MCF 10A (cell line): ENCODE results near the gene KIF4B. TPM values are rescaled to one million over a fixed set of nuclear protein-coding genes. Genes with fewer than 3 reads are reported as not detected.

Experiments
- Bru-seq: library from RNA; stranded (reverse); fragments of 400-500 nt; gene quantifications from one replicate; lab custom pipeline; 2021; lab: Mats Ljungman, UMichigan
- BruChase-seq, 2 experiments: library from RNA; stranded (reverse); fragments of 400-500 nt; gene quantifications; one replicate each; lab custom pipeline; 2021; lab: Mats Ljungman, UMichigan
- BruUV-seq: library from RNA; stranded (reverse); fragments of 400-500 nt; replicated peaks from 2 replicates; lab custom pipeline; 2021; lab: Mats Ljungman, UMichigan
- CTCF ChIA-PET: fragments of 300-600 bp; sonication (Branson Sonifier 250); formaldehyde crosslinking; extraction: SDS; loops from one replicate; lab custom pipeline; 2021; ENCODE audit warnings: antibody characterized with exemption, inconsistent platforms; lab: Yijun Ruan, JAX
- POLR2A ChIA-PET: fragments of 300-600, 350-650 bp; sonication (Branson Sonifier 250); formaldehyde crosslinking; extraction: SDS; loops from one replicate; lab custom pipeline; 2020; ENCODE audit warnings: antibody characterized with exemption, inconsistent platforms; lab: Yijun Ruan, JAX
- DNase-seq: peaks from one replicate; pipeline ENCODE4 v3.0.0-alpha.2; 2018; ENCODE audit not compliant: unreplicated experiment
- H3K27ac Mint-ChIP-seq: one replicate; pipeline ENCODE4 v1.8.0; 2022; ENCODE audit warnings: mild to moderate bottlenecking, low read depth, mixed read lengths; ENCODE audit not compliant: unreplicated experiment
- H3K27me3 Mint-ChIP-seq: one replicate; pipeline ENCODE4 v1.8.0; 2022; ENCODE audit warnings: mixed read lengths; ENCODE audit not compliant: insufficient read depth, unreplicated experiment
- H3K36me3 Mint-ChIP-seq: one replicate; pipeline ENCODE4 v1.8.0; 2022; ENCODE audit warnings: mild to moderate bottlenecking, moderate library complexity, mixed read lengths; ENCODE audit not compliant: insufficient read depth, unreplicated experiment
- H3K4me1 Mint-ChIP-seq: one replicate; pipeline ENCODE4 v1.8.0; 2022; ENCODE audit warnings: mixed read lengths; ENCODE audit not compliant: insufficient read depth, unreplicated experiment
- H3K4me3 Mint-ChIP-seq: one replicate; pipeline ENCODE4 v1.8.0; 2022; ENCODE audit warnings: mild to moderate bottlenecking, moderate library complexity, mixed read lengths; ENCODE audit not compliant: unreplicated experiment
- H3K9me3 Mint-ChIP-seq: one replicate; pipeline ENCODE4 v1.8.0; 2022; ENCODE audit warnings: mixed read lengths; ENCODE audit not compliant: unreplicated experiment
- intact Hi-C: fragments of 100-400 bp; cut with micrococcal nuclease; formaldehyde crosslinking; loops from 2 replicates; pipeline ENCODE4 v1.14.1; 2022
- long read RNA-seq: library from polyadenylated mRNA; stranded (forward); transcript quantifications from one replicate; pipeline ENCODE4 v2.0.0, GENCODE V29; 2022
- total RNA-seq: library from RNA; stranded (reverse); gene quantifications from 2 replicates; pipeline ENCODE4 v1.2.3, GENCODE V29; 2022
- TF ChIP-seq, protein P1 (sequence below): fragments of 200-600 bp; IDR thresholded peaks from one replicate; pipeline ENCODE4 v1.8.0; 2022; ENCODE audit warnings: antibody characterized with exemption, mild to moderate bottlenecking; ENCODE audit not compliant: unreplicated experiment

The KIF4B gene, protein sequence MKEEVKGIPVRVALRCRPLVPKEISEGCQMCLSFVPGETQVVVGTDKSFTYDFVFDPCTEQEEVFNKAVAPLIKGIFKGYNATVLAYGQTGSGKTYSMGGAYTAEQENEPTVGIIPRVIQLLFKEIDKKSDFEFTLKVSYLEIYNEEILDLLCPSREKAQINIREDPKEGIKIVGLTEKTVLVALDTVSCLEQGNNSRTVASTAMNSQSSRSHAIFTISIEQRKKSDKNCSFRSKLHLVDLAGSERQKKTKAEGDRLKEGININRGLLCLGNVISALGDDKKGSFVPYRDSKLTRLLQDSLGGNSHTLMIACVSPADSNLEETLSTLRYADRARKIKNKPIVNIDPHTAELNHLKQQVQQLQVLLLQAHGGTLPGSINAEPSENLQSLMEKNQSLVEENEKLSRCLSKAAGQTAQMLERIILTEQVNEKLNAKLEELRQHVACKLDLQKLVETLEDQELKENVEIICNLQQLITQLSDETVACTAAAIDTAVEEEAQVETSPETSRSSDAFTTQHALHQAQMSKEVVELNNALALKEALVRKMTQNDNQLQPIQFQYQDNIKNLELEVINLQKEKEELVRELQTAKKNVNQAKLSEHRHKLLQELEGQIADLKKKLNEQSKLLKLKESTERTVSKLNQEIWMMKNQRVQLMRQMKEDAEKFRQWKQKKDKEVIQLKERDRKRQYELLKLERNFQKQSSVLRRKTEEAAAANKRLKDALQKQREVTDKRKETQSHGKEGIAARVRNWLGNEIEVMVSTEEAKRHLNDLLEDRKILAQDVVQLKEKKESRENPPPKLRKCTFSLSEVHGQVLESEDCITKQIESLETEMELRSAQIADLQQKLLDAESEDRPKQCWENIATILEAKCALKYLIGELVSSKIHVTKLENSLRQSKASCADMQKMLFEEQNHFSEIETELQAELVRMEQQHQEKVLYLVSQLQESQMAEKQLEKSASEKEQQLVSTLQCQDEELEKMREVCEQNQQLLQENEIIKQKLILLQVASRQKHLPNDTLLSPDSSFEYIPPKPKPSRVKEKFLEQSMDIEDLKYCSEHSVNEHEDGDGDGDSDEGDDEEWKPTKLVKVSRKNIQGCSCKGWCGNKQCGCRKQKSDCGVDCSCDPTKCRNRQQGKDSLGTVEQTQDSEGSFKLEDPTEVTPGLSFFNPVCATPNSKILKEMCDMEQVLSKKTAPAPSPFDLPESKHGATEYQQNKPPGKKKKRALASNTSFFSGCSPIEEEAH
- total RNA-seq = not detected in 2 replicates
- Bru-seq, nascent RNA = not detected
- percentile 36 among the genes with signal in this experiment for BruChase-seq, experiment 1, labeled RNA remaining after a 6-hour chase
- BruChase-seq, experiment 2, labeled RNA remaining after a 2-hour chase = percentile 28 among the genes with signal in this experiment
- long read RNA-seq = 0 reads

- BruUV-seq = no TSS peak
- POLR2A ChIA-PET = no interaction called here
- no peak within 1 kb of the TSS for H3K4me3 Mint-ChIP-seq
- H3K27me3 Mint-ChIP-seq = peaks cover 30% of the 10 kb centered on the region
- CTCF ChIA-PET = interaction anchor here (1.9 kb wide), 1 partner anchor 9 kb away, joined by 5 read pairs; no protein-coding TSS in a partner anchor
- intact Hi-C loops = no loop called here
- H3K36me3 Mint-ChIP-seq = no peaks in the 10 kb centered on the region
- H3K27ac Mint-ChIP-seq = no peak within 1 kb of the TSS
- peaks cover 8% of the 10 kb centered on the region for H3K9me3 Mint-ChIP-seq
- TF ChIP-seq, protein P1, sequence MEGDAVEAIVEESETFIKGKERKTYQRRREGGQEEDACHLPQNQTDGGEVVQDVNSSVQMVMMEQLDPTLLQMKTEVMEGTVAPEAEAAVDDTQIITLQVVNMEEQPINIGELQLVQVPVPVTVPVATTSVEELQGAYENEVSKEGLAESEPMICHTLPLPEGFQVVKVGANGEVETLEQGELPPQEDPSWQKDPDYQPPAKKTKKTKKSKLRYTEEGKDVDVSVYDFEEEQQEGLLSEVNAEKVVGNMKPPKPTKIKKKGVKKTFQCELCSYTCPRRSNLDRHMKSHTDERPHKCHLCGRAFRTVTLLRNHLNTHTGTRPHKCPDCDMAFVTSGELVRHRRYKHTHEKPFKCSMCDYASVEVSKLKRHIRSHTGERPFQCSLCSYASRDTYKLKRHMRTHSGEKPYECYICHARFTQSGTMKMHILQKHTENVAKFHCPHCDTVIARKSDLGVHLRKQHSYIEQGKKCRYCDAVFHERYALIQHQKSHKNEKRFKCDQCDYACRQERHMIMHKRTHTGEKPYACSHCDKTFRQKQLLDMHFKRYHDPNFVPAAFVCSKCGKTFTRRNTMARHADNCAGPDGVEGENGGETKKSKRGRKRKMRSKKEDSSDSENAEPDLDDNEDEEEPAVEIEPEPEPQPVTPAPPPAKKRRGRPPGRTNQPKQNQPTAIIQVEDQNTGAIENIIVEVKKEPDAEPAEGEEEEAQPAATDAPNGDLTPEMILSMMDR = no peak
- H3K4me1 Mint-ChIP-seq = peaks cover 4% of the 10 kb centered on the region
- DNase-seq = no peak
Measured at GRCh38 chr5:155013526-155013925, at the start of gene KIF4B. Gene KIF4B (plus strand): TSS chr5:155013755. CDS start chr5:155013860, 105 bp downstream.

DNA sequence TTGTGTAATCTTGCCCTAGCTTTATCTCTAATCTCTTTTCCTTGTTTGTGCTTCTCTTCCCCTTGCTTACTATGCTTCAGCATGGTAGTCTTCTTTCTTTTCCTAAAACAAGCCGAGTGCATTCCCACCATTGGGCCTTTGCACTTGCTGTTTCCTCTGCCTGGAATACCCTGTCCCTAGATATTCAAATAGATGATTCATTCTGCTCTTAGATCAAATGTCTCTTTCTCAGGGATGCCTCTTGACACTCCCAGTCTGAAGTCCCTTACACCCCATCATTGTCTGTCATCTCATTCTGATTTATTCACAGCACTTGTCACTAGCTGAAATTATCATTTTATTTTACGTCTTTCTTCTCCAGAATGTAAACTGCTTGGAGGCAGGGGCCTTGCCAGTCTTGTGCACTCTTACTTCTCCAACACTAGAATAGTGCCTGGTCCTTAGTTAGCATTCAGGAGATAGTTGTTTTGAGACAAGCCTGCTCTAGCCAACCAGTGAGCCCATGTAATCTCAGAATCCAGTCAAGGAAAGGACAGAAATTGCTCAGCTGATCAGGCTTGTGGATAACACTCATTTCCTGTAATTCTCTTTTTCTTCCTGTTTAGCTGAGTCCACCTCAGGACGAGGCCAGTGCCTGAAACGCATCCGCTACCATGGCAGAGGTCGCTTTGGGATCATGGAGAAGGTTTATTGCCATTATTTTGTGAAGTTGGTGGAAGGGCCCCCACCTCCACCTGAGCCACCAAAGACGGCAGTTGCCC lies 47.3 kb upstream of the KIF4B start:
- no peaks in the 10 kb centered on the region for H3K27me3 Mint-ChIP-seq
- TF ChIP-seq, protein P1 = no peak
- H3K36me3 Mint-ChIP-seq = peaks cover 41% of the 10 kb centered on the region
- no TSS peak for BruUV-seq
- no peak overlapping the region for H3K27ac Mint-ChIP-seq
- H3K9me3 Mint-ChIP-seq = no peaks in the 10 kb centered on the region
- DNase-seq = no peak
- ChIA-PET POLR2A (interaction anchor here (1.4 kb wide), 1 partner anchor 25 kb away, joined by 4 read pairs; no protein-coding TSS in a partner anchor), CTCF (interaction anchor here (0.5 to 2.5 kb wide), 24 partner anchors 8 to 993 kb away, joined by 3 to 8 read pairs (median 4); no protein-coding TSS in a partner anchor)
- no peak overlapping the region for H3K4me3 Mint-ChIP-seq
- intact Hi-C loops = no loop called here
- no peaks in the 10 kb centered on the region for H3K4me1 Mint-ChIP-seq

DNA sequence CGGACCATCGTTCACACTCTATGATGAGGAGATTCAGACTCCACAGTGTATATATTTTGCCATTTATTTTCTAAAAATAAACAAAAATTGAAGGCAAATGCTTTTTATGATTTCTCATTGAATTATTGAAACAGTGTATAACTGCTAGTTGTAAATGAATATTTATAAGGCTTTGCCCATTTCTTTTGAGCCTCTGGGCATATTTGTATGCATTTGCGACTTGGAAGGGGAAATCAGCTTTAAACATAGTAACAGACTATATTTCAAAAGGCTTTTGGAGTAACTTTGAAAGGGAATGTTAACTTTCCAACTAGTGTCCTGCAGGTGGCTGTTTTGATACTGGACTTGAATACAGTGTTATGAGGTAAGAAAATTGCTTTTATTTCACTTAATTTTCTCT lies 46.7 kb upstream of the KIF4B start:
- Mint-ChIP-seq H3K36me3 (peaks cover 41% of the 10 kb centered on the region), H3K9me3 (no peaks in the 10 kb centered on the region), H3K4me1 (no peaks in the 10 kb centered on the region), H3K27ac (no peak overlapping the region), H3K4me3 (no peak overlapping the region), H3K27me3 (no peaks in the 10 kb centered on the region)
- intact Hi-C loops = loop anchor here (1.0 kb wide), 1 partner anchor 37 kb away; no protein-coding TSS in a partner anchor
- TF ChIP-seq, protein P1 = no peak
- ChIA-PET CTCF (interaction anchor here (0.7 to 2.5 kb wide), 13 partner anchors 13 to 993 kb away, joined by 3 to 8 read pairs (median 3); no protein-coding TSS in a partner anchor), POLR2A (interaction anchor here (1.4 kb wide), 1 partner anchor 25 kb away, joined by 4 read pairs; no protein-coding TSS in a partner anchor)
- BruUV-seq = no TSS peak
- no peak for DNase-seq
